Lower leg skin (tissue), 3 donors: ENCODE data around the gene CNIH1.

Source experiments
- CTCF ChIP-seq, 3 donors: fragments of 450-650 bp; IDR thresholded peaks; one replicate each; pipeline ENCODE4 v1.5.1; 2016; ENCODE audit warnings: antibody characterized with exemption in 3 of 3, mild to moderate bottlenecking in 3 of 3, moderate library complexity in 2 of 3
- POLR2A ChIP-seq, 2 donors: fragments of 450-650 bp; IDR thresholded peaks; one replicate each; pipeline ENCODE4 v1.6.1; 2016 to 2017; ENCODE audit warnings: antibody characterized with exemption in 2 of 2, mild to moderate bottlenecking in 1 of 2, moderate library complexity in 1 of 2

- TF ChIP-seq POLR2A (IDR thresholded peaks at IDR 0.05) = no peak
- TF ChIP-seq CTCF (IDR thresholded peaks at IDR 0.05) = no peak
Measured at GRCh38 chr14:54396493-54397335, 44.5 kb downstream of the CNIH1 start, which contains the start of gene CDKN3.
